ENCODE measurements around the gene ILF3. TPM values are rescaled to one million over a fixed set of nuclear protein-coding genes. Genes with fewer than 3 reads are reported as not detected.

The ILF3 gene
- polyA plus RNA-seq, 3 donors, result 34.4 to 189 (median 48.1) TPM

GRCh38 chr19:10642473-10643171 is 11.5 kb upstream of the ILF3 start:
- Histone ChIP-seq H4K20me1 (ENCODE audit: insufficient read depth, low read length) (peaks cover 33% of the 10 kb centered on the region), H3K27ac (ENCODE audit: low read depth in 1 of 2, low read length in 2 of 2) (no peak overlapping the region), H3K4me3 (replicated peaks in 1 of 3; ENCODE audit: low read depth in 2 of 3, low read length in 3 of 3) (no peak overlapping the region), H3K4me1 (ENCODE audit: control insufficient read depth in 1 of 2, insufficient read depth in 2 of 2, low read length in 2 of 2) (peaks cover 11 to 35% of the 10 kb centered on the region in 2 donors), H3K4me2 (replicated peaks; ENCODE audit: extremely low read depth, low read length, poor library complexity, severe bottlenecking) (no peak overlapping the region), H3K79me2 (ENCODE audit: insufficient read depth, low read length) (no peaks in the 10 kb centered on the region), H3K36me3 (replicated peaks in 1 of 2; ENCODE audit: control insufficient read depth in 1 of 2, insufficient read depth in 2 of 2, low read length in 2 of 2) (peaks cover 28 to 37% of the 10 kb centered on the region in 2 donors), H2AFZ (ENCODE audit: insufficient read depth, low read depth, low read length, poor library complexity, severe bottlenecking) (no peak overlapping the region), H3K9ac (ENCODE audit: insufficient read depth, low read length, poor library complexity, severe bottlenecking) (no peak overlapping the region), H3K27me3 (ENCODE audit: control insufficient read depth in 2 of 2, insufficient read depth in 2 of 2, low read length in 2 of 2) (peaks cover 0 to 11% of the 10 kb centered on the region in 2 donors), H3K9me3 (replicated peaks in 1 of 2; ENCODE audit: control insufficient read depth in 1 of 2, insufficient read depth in 1 of 2, low read length in 2 of 2) (no peaks in the 10 kb centered on the region)
- Mint-ChIP-seq H3K36me3 (peaks cover 46 to 60% of the 10 kb centered on the region in 2 donors), H3K4me3 (peak overlapping the region in 1 of 2 donors; percentile 65), H3K27ac (peak overlapping the region in 3 of 7 donors; percentile 3 to 50 (median 46)), H3K9me3 (peaks cover 0 to 5% (median 0%) of the 10 kb centered on the region in 7 donors), H3K27me3 (ENCODE audit: low read depth in 3 of 3) (peaks cover 16 to 25% (median 21%) of the 10 kb centered on the region in 3 donors), H3K4me1 (peaks cover 36% of the 10 kb centered on the region)
- intact Hi-C loops (cut with micrococcal nuclease), result no loop called here
- no peak for TF ChIP-seq CTCF (IDR thresholded peaks at IDR 0.05)
- WGBS (ENCODE audit: insufficient coverage), result 39% methylated on average over 18 of the region's 25 CpGs
- no peak for DNase-seq

- no peaks in the 10 kb centered on the region for H3K9me3 ChIP-seq (replicated peaks in 1 of 2; ENCODE audit: control insufficient read depth in 1 of 2, insufficient read depth in 1 of 2, low read length in 2 of 2)
- no peak overlapping the region for H3K9ac ChIP-seq (ENCODE audit: insufficient read depth, low read length, poor library complexity, severe bottlenecking)
- Mint-ChIP-seq H3K27me3 (ENCODE audit: low read depth in 3 of 3) (peaks cover 16 to 25% (median 19%) of the 10 kb centered on the region in 3 donors), H3K27ac (no peak overlapping the region), H3K36me3 (peaks cover 39 to 52% of the 10 kb centered on the region in 2 donors), H3K9me3 (peaks cover 0 to 5% (median 0%) of the 10 kb centered on the region in 7 donors), H3K4me3 (peak overlapping the region in 1 of 2 donors; percentile 65), H3K4me1 (peaks cover 32% of the 10 kb centered on the region)
- H4K20me1 ChIP-seq (ENCODE audit: insufficient read depth, low read length), result peaks cover 29% of the 10 kb centered on the region
- no peak for TF ChIP-seq CTCF (IDR thresholded peaks at IDR 0.05)
- peaks cover 0 to 11% of the 10 kb centered on the region in 2 donors for H3K27me3 ChIP-seq (ENCODE audit: control insufficient read depth in 2 of 2, insufficient read depth in 2 of 2, low read length in 2 of 2)
- DNase-seq, result no peak
- 70% methylated on average over 7 of the region's 21 CpGs for WGBS (ENCODE audit: insufficient coverage)
- intact Hi-C loops (cut with micrococcal nuclease), result no loop called here
- peaks cover 21 to 29% of the 10 kb centered on the region in 2 donors for H3K36me3 ChIP-seq (replicated peaks in 1 of 2; ENCODE audit: control insufficient read depth in 1 of 2, insufficient read depth in 2 of 2, low read length in 2 of 2)
- H3K27ac ChIP-seq (ENCODE audit: low read depth in 1 of 2, low read length in 2 of 2), result no peak overlapping the region
- H3K4me1 ChIP-seq (ENCODE audit: control insufficient read depth in 1 of 2, insufficient read depth in 2 of 2, low read length in 2 of 2), result peaks cover 5 to 28% of the 10 kb centered on the region in 2 donors
- no peaks in the 10 kb centered on the region for H3K79me2 ChIP-seq (ENCODE audit: insufficient read depth, low read length)
- H3K4me3 ChIP-seq (replicated peaks in 1 of 3; ENCODE audit: low read depth in 2 of 3, low read length in 3 of 3), result no peak overlapping the region
- H2AFZ ChIP-seq (ENCODE audit: insufficient read depth, low read depth, low read length, poor library complexity, severe bottlenecking), result no peak overlapping the region
- no peak overlapping the region for H3K4me2 ChIP-seq (replicated peaks; ENCODE audit: extremely low read depth, low read length, poor library complexity, severe bottlenecking)
These were observed 10.8 kb upstream of the ILF3 start for GRCh38 chr19:10643172-10643967.
